ENCODE results near the gene S100B.

GRCh38 chr21:46555225-46555617 lies 49.7 kb downstream of the S100B start:
- no peak for TF ChIP-seq SUZ12 (IDR thresholded peaks at IDR 0.05; ENCODE audit: extremely low read depth, insufficient read depth, insufficient read length)
- no peak for TF ChIP-seq ZNF274 (IDR thresholded peaks at IDR 0.05; ENCODE audit: low read depth, low read length)
